ENCODE data around the gene TH. TPM values are rescaled to one million over a fixed set of nuclear protein-coding genes. Genes with fewer than 3 reads are reported as not detected.

TH gene
- total RNA-seq, result not detected in 2 replicates

- TF ChIP-seq CTCF (IDR thresholded peaks at IDR 0.05; ENCODE audit: insufficient read depth, low read length, poor library complexity, severe bottlenecking), result no peak
- H3K27me3 ChIP-seq (ENCODE audit: control insufficient read depth, insufficient read depth, low read length), result peaks cover 3% of the 10 kb centered on the region
- H3K36me3 ChIP-seq (ENCODE audit: control insufficient read depth, insufficient read depth, low read length), result no peaks in the 10 kb centered on the region
- DNase-seq (ENCODE audit: low read depth), result no peak
- no peak within 1 kb of the TSS for H3K4me3 ChIP-seq (ENCODE audit: low read depth, low read length)
These were observed at the start of gene TH for GRCh38 chr11:2171591-2172003. Gene TH (minus strand): TSS chr11:2171815. CDS start chr11:2171786, 29 bp downstream.

- TF ChIP-seq CTCF (IDR thresholded peaks at IDR 0.05; ENCODE audit: insufficient read depth, low read length, poor library complexity, severe bottlenecking), result no peak
These were observed 49.4 kb upstream of the TH start for GRCh38 chr11:2221024-2221423.

GRCh38 chr11:2220173-2220771 is 48.7 kb upstream of the TH start:
- Histone ChIP-seq H3K27me3 (ENCODE audit: control insufficient read depth, insufficient read depth, low read length) (peaks cover 30% of the 10 kb centered on the region), H3K4me3 (ENCODE audit: low read depth, low read length) (no peak overlapping the region), H3K36me3 (ENCODE audit: control insufficient read depth, insufficient read depth, low read length) (no peaks in the 10 kb centered on the region)
- no peak for DNase-seq (ENCODE audit: low read depth)
- TF ChIP-seq CTCF (IDR thresholded peaks at IDR 0.05; ENCODE audit: insufficient read depth, low read length, poor library complexity, severe bottlenecking), result no peak

More at GRCh38 chr11:2221024-2221423, 49.4 kb upstream of the TH start:
- no peaks in the 10 kb centered on the region for H3K36me3 ChIP-seq (ENCODE audit: control insufficient read depth, insufficient read depth, low read length)
- H3K4me3 ChIP-seq (ENCODE audit: low read depth, low read length), result no peak overlapping the region
- DNase-seq (ENCODE audit: low read depth), result no peak
- peaks cover 30% of the 10 kb centered on the region for H3K27me3 ChIP-seq (ENCODE audit: control insufficient read depth, insufficient read depth, low read length)

GRCh38 chr11:2219318-2220017 is 47.9 kb upstream of the TH start:
- no peak for DNase-seq (ENCODE audit: low read depth)
- Histone ChIP-seq H3K36me3 (ENCODE audit: control insufficient read depth, insufficient read depth, low read length) (no peaks in the 10 kb centered on the region), H3K4me3 (ENCODE audit: low read depth, low read length) (no peak overlapping the region), H3K27me3 (ENCODE audit: control insufficient read depth, insufficient read depth, low read length) (peaks cover 35% of the 10 kb centered on the region)
- no peak for TF ChIP-seq CTCF (IDR thresholded peaks at IDR 0.05; ENCODE audit: insufficient read depth, low read length, poor library complexity, severe bottlenecking)

GRCh38 chr11:2218031-2218633 is 46.5 kb upstream of the TH start:
- Histone ChIP-seq H3K36me3 (ENCODE audit: control insufficient read depth, insufficient read depth, low read length) (no peaks in the 10 kb centered on the region), H3K4me3 (ENCODE audit: low read depth, low read length) (no peak overlapping the region)
- no peak for TF ChIP-seq CTCF (IDR thresholded peaks at IDR 0.05; ENCODE audit: insufficient read depth, low read length, poor library complexity, severe bottlenecking)

More at GRCh38 chr11:2218031-2218633, 46.5 kb upstream of the TH start:
- H3K27me3 ChIP-seq (ENCODE audit: control insufficient read depth, insufficient read depth, low read length), result peaks cover 34% of the 10 kb centered on the region
- no peak for DNase-seq (ENCODE audit: low read depth)
